Stimulated activated naive B cell treated with anti-CD40 and anti-IgM and Interleukin-4, amounts not matched to agents 10 μg/mL and 1 μg/mL and 100 μg/mL, for 72 hours (primary cell): ENCODE data around the gene SERPINE2.
A peak's percentile ranks its signal among the peaks of the same experiment; 100 is the strongest.
"Not testable (repeated sequence)": the region's sequence is repeated elsewhere in the genome, so short reads cannot be mapped to it uniquely, and the experiment has no call there.

Source experiments
- ATAC-seq, 2 donors: fragments of 150-1000 bp; cut with Tn5 transposase; replicated peaks; 2 replicates each; pipeline ENCODE4 v1.10.0; 2021; ENCODE audit warnings: moderate library complexity in 1 of 2
- DNase-seq: peaks from one replicate; pipeline ENCODE4 v3.0.0; 2021
- H3K27ac Mint-ChIP-seq: one replicate; pipeline ENCODE4 v1.8.0; 2022; ENCODE audit warnings: mild to moderate bottlenecking, mixed read lengths
- H3K27me3 Mint-ChIP-seq, 2 donors: one replicate each; pipeline ENCODE4 v1.8.0; 2022; ENCODE audit warnings: mixed read lengths in 2 of 2
- H3K36me3 Mint-ChIP-seq, 2 donors: one replicate each; pipeline ENCODE4 v1.8.0; 2022; ENCODE audit warnings: mixed read lengths in 2 of 2, mild to moderate bottlenecking in 1 of 2
- H3K4me1 Mint-ChIP-seq, 2 donors: one replicate each; pipeline ENCODE4 v1.8.0; 2022; ENCODE audit warnings: mixed read lengths in 2 of 2, mild to moderate bottlenecking in 1 of 2
- H3K4me3 Mint-ChIP-seq, 2 donors: one replicate each; pipeline ENCODE4 v1.8.0; 2022; ENCODE audit warnings: mild to moderate bottlenecking in 2 of 2, mixed read lengths in 2 of 2, moderate library complexity in 1 of 2
- H3K9me3 Mint-ChIP-seq, 2 donors: one replicate each; pipeline ENCODE4 v1.8.0; 2022; ENCODE audit warnings: mixed read lengths in 2 of 2, mild to moderate bottlenecking in 1 of 2

The SERPINE2 gene

GRCh38 chr2:223944166-223944702 is 94.9 kb downstream of the SERPINE2 start:
- ATAC-seq (peak; percentile 24 to 25), DNase-seq (peak; percentile 15)
- H3K36me3 Mint-ChIP-seq: peaks cover 27 to 29% of the 10 kb centered on the region in 2 donors
- peak overlapping the region; percentile 97 for H3K27ac Mint-ChIP-seq
- no peaks in the 10 kb centered on the region for H3K27me3 Mint-ChIP-seq
- peak overlapping the region; percentile 95 to 100 for H3K4me3 Mint-ChIP-seq
- H3K9me3 Mint-ChIP-seq: peaks cover 7 to 13% of the 10 kb centered on the region in 2 donors
- H3K4me1 Mint-ChIP-seq: peaks cover 39 to 47% of the 10 kb centered on the region in 2 donors

DNA sequence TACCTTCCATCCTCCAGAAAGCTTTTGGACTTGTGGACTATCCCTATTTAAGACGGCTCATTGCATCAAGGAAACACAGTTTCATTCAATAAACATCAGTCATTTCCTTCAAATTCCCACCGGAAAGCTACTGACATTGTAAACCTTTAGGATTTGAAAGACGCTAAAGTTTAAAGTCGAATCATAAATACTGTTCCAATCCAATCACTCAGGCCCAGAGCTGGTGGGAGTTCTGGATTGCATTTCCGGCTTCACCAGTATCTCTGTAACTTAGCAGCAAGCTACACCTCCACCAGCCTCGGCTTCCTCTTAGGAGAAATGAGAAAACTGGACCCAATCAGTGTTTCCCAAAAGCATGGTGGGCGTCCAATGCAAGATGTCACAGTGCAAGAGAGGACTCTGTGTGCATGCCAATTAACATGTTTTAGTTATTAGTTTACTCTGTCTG is 95.5 kb downstream of the SERPINE2 start:
- DNase-seq: no peak
- Mint-ChIP-seq H3K9me3 (peaks cover 8 to 13% of the 10 kb centered on the region in 2 donors), H3K27me3 (no peaks in the 10 kb centered on the region), H3K27ac (peak overlapping the region; percentile 75), H3K36me3 (peaks cover 32 to 33% of the 10 kb centered on the region in 2 donors), H3K4me1 (peaks cover 38 to 51% of the 10 kb centered on the region in 2 donors), H3K4me3 (peak overlapping the region; percentile 95 to 100)
- no peak for ATAC-seq

DNA sequence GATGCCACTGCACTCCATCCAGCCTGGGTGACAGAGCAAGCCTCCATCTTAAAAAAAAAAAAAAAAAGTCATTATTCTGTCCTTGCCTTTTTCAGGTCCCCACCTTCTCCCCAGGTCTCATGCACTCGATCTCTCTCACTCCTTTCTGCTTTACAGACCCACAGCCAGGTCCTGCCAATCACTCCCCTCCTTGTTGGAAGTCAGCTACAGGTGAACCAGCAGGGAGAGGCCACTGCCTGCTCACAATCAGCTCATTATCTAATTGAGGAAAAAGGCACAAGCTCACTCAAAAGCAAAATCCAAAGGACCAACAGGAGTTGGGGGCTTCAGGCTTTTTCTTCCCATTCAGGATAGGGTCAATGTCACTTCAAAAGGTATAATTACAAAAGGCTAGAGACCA is 96.0 kb downstream of the SERPINE2 start:
- peak overlapping the region; percentile 75 for H3K27ac Mint-ChIP-seq
- peaks cover 8 to 13% of the 10 kb centered on the region in 2 donors for H3K9me3 Mint-ChIP-seq
- no peaks in the 10 kb centered on the region for H3K27me3 Mint-ChIP-seq
- H3K4me1 Mint-ChIP-seq: peaks cover 37 to 51% of the 10 kb centered on the region in 2 donors
- ATAC-seq (no peak), DNase-seq (no peak)
- H3K4me3 Mint-ChIP-seq: peak overlapping the region; percentile 68 to 100
- H3K36me3 Mint-ChIP-seq: peaks cover 32 to 33% of the 10 kb centered on the region in 2 donors

- peak overlapping the region; percentile 44 to 52 for H3K4me3 Mint-ChIP-seq
- peak overlapping the region; percentile 89 for H3K27ac Mint-ChIP-seq
- H3K4me1 Mint-ChIP-seq: peaks cover 34 to 52% of the 10 kb centered on the region in 2 donors
- DNase-seq: no peak
- H3K27me3 Mint-ChIP-seq: no peaks in the 10 kb centered on the region
- peaks cover 8 to 13% of the 10 kb centered on the region in 2 donors for H3K9me3 Mint-ChIP-seq
- ATAC-seq: peak in 1 of 2 donors; percentile 11
- H3K36me3 Mint-ChIP-seq: peaks cover 34 to 35% of the 10 kb centered on the region in 2 donors
Measured at GRCh38 chr2:223941579-223942277, 97.4 kb downstream of the SERPINE2 start.

- peaks cover 40 to 47% of the 10 kb centered on the region in 2 donors for H3K36me3 Mint-ChIP-seq
- H3K9me3 Mint-ChIP-seq: peaks cover 8 to 17% of the 10 kb centered on the region in 2 donors
- ATAC-seq: peak; percentile 85 to 87
- H3K4me3 Mint-ChIP-seq: peak overlapping the region in 1 of 2 donors; percentile 17
- not testable (repeated sequence) for H3K27me3 Mint-ChIP-seq
- DNase-seq: peak; percentile 41
- peak overlapping the region; percentile 93 for H3K27ac Mint-ChIP-seq
- H3K4me1 Mint-ChIP-seq: peaks cover 41 to 61% of the 10 kb centered on the region in 2 donors
Measured at GRCh38 chr2:223939438-223939837, 99.6 kb downstream of the SERPINE2 start.

- Mint-ChIP-seq H3K9me3 (peaks cover 6 to 14% of the 10 kb centered on the region in 2 donors), H3K4me3 (peak overlapping the region in 1 of 2 donors; percentile 16), H3K27me3 (no peaks in the 10 kb centered on the region), H3K36me3 (peaks cover 34 to 37% of the 10 kb centered on the region in 2 donors), H3K4me1 (peaks cover 35 to 61% of the 10 kb centered on the region in 2 donors), H3K27ac (peak overlapping the region; percentile 79)
- DNase-seq: no peak
- no peak for ATAC-seq
Measured at GRCh38 chr2:223937535-223937934, 101.6 kb downstream of the SERPINE2 start.

DNA sequence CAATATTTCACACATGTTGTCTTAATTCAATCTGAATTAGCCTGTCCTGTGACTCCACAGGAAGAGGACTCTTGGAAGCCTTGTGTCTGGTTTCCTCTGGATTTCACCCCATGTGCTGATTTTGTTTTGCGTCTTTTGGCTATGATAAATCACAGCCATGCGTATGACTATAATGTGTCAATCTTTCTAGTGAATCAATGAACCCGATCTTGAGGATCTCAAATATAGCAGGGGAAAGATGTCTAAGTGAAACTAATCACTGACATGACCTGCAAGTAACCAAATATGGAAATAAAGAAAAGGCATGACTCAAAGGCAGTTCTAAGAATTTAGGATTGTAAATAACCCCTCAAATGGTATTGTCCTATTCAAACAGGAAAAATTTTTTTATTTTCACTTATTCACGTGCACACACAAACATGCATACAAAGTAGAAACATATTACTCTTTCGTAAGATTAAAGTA is 102.2 kb downstream of the SERPINE2 start:
- Mint-ChIP-seq H3K4me1 (peaks cover 34 to 59% of the 10 kb centered on the region in 2 donors), H3K27me3 (no peaks in the 10 kb centered on the region), H3K27ac (peak overlapping the region; percentile 79), H3K9me3 (peaks cover 6 to 14% of the 10 kb centered on the region in 2 donors), H3K4me3 (peak overlapping the region in 1 of 2 donors; percentile 12), H3K36me3 (peaks cover 31 to 36% of the 10 kb centered on the region in 2 donors)
- DNase-seq: no peak
- ATAC-seq: peak; percentile 58 to 72

DNA sequence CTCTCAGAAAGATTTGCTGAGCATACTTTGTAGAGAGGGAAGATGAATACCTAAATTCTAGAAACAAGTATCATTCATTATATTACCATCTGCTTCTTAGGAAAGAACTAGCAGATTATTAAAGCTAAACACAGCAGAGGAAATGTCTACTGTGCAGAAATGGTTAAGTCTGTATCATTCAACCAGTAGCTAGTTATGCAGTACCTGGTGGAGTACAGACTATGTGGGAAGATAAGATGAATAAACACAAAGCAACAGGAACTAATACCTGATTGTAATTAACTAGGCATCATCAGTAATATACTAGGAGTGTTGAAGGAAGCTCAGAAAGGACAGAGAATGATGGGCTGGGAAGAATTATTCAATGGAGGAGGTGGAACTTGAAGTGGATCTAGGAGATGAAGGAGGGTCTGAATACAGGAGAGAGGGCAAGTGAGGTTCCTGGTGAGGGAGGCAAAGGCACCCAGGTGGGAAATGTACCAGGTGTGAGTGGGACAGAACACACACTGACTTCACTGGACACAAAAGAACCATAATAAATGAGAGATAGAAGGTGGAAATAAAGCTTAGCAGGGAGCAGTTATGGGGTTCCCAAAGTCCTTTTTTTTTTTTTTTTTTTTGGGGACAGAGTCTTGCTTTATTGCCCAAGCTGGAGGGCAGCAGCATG is 103.5 kb downstream of the SERPINE2 start:
- Mint-ChIP-seq H3K27ac (peak overlapping the region; percentile 74), H3K36me3 (peaks cover 24 to 28% of the 10 kb centered on the region in 2 donors), H3K4me1 (peaks cover 28 to 52% of the 10 kb centered on the region in 2 donors), H3K9me3 (peaks cover 4 to 9% of the 10 kb centered on the region in 2 donors), H3K4me3 (no peak overlapping the region), H3K27me3 (no peaks in the 10 kb centered on the region)
- DNase-seq: no peak
- ATAC-seq: no peak

DNA sequence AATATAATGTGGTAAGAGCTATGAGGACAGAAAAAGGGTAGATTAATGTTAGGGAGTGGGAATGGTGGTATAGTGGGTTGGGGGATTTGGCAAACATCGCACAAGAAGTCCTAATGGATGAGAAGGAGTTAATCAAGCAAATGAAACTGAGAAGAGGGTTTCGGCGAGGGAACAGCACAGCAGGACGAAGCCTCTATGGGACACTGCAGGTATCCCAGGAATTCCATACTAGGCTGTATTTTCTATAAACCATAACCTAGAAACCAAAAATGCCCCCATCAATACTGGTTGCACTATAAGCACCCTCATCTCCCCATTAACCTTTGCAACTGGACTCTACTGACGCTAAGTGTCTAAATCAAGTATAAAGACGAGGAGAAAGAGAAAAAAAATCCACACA is 104.2 kb downstream of the SERPINE2 start:
- Mint-ChIP-seq H3K27ac (no peak overlapping the region), H3K4me3 (no peak overlapping the region), H3K27me3 (no peaks in the 10 kb centered on the region), H3K36me3 (peaks cover 22 to 32% of the 10 kb centered on the region in 2 donors), H3K9me3 (peaks cover 4 to 9% of the 10 kb centered on the region in 2 donors), H3K4me1 (peaks cover 30 to 58% of the 10 kb centered on the region in 2 donors)
- no peak for DNase-seq
- ATAC-seq: no peak

GRCh38 chr2:223932816-223933800 is 106.0 kb downstream of the SERPINE2 start:
- H3K4me1 Mint-ChIP-seq: peaks cover 31 to 59% of the 10 kb centered on the region in 2 donors
- no peak overlapping the region for H3K4me3 Mint-ChIP-seq
- ATAC-seq: no peak
- H3K9me3 Mint-ChIP-seq: peaks cover 2 to 8% of the 10 kb centered on the region in 2 donors
- no peak overlapping the region for H3K27ac Mint-ChIP-seq
- no peak for DNase-seq
- H3K36me3 Mint-ChIP-seq: peaks cover 18 to 31% of the 10 kb centered on the region in 2 donors
- H3K27me3 Mint-ChIP-seq: no peaks in the 10 kb centered on the region

DNA sequence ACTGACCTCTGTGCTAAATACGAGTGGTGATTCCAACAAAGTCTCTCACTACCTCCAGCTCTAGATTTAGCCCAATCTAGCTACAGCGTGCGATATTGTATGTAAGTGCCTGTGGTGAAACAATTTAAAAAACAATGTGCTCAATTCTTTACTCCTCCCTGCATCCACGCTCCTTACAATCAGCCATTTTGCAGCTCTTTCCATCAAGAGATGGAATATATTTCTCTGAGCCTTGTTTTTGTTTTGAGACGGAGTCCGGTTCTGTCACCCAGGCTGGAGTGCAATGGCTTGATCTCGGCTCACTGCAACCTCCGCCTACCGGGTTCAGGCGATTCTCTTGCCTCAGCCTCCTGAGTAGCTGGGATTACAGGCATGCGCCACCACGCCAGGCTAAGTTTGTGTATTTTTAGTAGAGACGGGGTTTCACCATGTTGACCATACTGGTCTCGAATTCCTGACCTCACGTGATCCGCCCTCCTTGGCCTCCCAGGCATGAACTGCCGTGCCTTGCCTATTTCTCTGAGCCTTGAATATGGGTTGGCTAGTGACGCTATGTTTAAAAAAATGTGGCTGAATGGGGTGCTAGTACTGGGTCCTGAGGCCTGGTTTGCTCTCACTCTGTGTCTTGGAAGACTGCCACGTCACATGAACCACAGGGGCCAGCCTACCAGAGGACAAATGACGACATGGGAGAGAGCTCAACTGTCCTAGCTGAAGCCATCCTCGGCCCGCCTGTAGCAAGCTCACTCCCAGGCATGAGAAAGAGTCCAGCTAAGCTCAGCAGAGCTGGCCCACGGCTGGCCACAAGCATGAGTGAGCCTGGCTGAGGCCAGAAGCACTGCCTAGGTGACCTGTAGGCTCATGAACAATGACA is 108.7 kb downstream of the SERPINE2 start:
- Mint-ChIP-seq H3K9me3 (peaks cover 5 to 9% of the 10 kb centered on the region in 2 donors), H3K4me3 (no peak overlapping the region), H3K4me1 (peaks cover 20 to 40% of the 10 kb centered on the region in 2 donors), H3K36me3 (peaks cover 31 to 39% of the 10 kb centered on the region in 2 donors), H3K27ac (peak overlapping the region; percentile 37), H3K27me3 (no peaks in the 10 kb centered on the region)
- DNase-seq (no peak), ATAC-seq (no peak)

DNA sequence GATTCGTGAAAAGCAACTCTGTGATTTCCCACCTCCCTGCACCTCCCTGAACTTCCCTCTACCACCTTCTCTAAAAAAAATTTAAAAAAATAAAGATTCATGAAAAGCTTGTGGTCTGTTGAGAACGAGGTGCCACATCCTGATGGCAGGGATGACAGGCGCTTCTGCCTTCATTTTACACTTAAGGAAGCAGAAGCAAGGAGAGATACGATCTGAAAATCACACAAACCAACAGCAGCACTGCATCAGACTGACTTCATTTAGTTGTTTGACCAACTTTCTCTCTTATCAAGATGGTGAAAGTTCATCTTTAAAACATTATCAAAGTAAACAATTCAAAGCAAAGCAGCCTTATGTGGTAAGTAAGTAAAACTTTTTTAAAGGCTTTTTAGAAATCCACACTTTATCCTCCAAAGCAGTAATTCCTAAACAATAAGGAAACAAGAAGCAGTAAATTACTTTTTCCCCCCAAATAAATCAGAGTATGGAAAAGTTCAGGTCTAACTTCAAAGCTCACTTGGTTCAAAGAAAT is 109.4 kb downstream of the SERPINE2 start:
- peaks cover 17 to 35% of the 10 kb centered on the region in 2 donors for H3K4me1 Mint-ChIP-seq
- peak; percentile 45 to 50 for ATAC-seq
- H3K27ac Mint-ChIP-seq: no peak overlapping the region
- no peak overlapping the region for H3K4me3 Mint-ChIP-seq
- H3K27me3 Mint-ChIP-seq: no peaks in the 10 kb centered on the region
- peaks cover 27 to 36% of the 10 kb centered on the region in 2 donors for H3K36me3 Mint-ChIP-seq
- DNase-seq: no peak
- peaks cover 5 to 9% of the 10 kb centered on the region in 2 donors for H3K9me3 Mint-ChIP-seq
